ENCODE results near the gene KLRC3.
"Not testable (repeated sequence)": the region's sequence is repeated elsewhere in the genome, so short reads cannot be mapped to it uniquely, and the experiment has no call there.

The KLRC3 gene

DNA sequence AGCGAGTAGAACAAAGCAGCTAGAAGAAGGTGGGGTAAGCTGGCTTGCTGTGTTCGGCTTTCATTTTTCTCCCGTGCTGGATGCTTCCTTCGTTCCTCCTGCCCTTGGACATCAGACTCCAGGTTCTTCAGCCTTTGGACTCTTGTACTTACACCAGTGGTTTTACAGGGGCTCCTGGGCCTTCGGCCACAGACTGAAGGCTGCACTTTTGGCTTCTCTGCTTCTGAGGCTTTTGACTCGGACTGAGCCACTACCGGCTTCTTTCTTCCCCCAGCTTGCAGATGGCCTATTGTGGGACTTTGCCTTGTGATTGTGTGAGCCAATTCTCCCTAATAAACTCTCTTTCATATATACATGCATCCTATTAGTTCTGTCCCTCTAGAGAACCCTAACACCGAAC, 5.5 kb upstream of the KLRC3 start:
- H3K9me3 ChIP-seq; in situ Hi-C loops (cut with MboI; ENCODE audit: low sequenced_read_pairs); H3K36me3 ChIP-seq (replicated peaks); DNase-seq (ENCODE audit: low spot score in 2 of 2); H3K4me1 ChIP-seq; H3K4me3 ChIP-seq; H3K27me3 ChIP-seq (ENCODE audit: low read depth): not testable (repeated sequence)

DNA sequence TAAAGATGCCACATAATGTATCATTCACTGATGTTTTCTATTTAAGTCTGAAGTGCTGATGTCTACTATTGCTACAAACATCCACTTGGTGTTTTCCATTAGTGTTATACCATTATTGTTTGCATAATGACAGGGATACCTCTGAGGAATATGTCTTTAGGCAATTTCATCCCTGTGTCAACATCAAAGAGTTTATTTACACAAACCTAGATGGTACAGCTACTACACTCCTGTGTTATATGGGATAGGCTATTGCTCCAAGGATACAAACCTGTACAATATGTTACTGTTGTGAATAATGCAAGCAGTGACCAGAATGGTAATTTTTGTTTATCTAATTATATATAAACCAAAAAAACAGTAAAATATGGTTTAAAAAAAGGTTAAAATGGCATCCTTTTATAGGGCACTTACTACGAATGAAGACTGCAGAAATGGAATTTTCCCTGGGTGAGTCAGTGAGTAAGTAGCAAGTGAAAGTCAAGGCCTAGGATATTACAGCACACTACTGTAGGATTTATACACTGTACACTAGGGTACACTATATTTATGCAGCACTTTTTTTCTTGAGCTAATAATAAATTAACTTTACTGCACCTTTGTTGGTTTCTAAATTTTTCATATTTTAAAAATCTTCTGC, 4.0 kb upstream of the KLRC3 start:
- in situ Hi-C loops (cut with MboI; ENCODE audit: low sequenced_read_pairs); H3K9me3 ChIP-seq; H3K27me3 ChIP-seq (ENCODE audit: low read depth); DNase-seq (ENCODE audit: low spot score in 2 of 2); H3K4me1 ChIP-seq; H3K36me3 ChIP-seq (replicated peaks); H3K4me3 ChIP-seq: not testable (repeated sequence)

DNA sequence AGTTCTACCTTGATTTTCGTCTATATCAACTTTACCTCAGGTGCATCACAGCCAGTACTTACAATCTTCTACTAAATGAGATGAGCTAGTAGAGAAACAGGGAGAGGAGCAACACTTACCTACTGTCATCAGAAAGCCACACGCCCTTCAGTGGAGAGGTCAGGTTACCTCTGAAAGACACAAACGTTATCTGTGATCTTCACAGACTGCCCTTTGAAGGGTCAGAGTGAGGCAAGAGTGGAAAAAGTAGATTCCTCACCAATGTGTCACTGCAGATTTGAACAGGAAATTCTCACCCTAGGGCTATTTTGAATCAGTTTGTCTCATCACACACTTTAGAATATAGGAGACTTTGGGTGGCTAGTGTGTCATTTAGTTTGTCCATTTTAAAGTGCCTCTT, 1.8 kb upstream of the KLRC3 start:
- H3K4me3 ChIP-seq; H3K4me1 ChIP-seq; H3K27me3 ChIP-seq (ENCODE audit: low read depth); DNase-seq (ENCODE audit: low spot score in 2 of 2); H3K9me3 ChIP-seq; in situ Hi-C loops (cut with MboI; ENCODE audit: low sequenced_read_pairs); H3K36me3 ChIP-seq (replicated peaks): not testable (repeated sequence)

DNA sequence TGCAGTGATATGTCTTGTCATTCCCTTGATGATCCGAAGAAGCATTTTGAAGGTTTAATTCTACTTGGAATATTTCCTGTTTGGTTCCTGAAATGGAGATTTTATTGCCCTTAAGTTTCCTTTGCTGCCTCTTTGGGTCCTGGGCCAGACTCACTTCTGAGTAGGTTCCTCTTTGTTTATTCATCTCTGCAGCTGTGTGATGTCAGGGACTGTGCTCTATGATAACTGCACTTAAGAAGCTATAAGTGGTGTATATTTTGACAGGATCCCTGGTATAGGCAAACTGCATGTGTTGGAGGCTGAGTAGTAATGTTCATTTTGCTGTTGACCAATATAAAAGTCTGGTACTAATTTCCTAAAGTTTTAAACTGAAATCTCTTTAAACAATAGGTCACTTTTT, 11.0 kb downstream of the KLRC3 start, which contains the start of gene KLRC4:
Gene KLRC4 (minus strand): TSS at position 366 of the 400 bp plus-strand sequence. CDS start 182 bp downstream, at position 184.
- no peak for DNase-seq (ENCODE audit: low spot score in 2 of 2)
- H3K9me3 ChIP-seq = no peaks in the 10 kb centered on the region
- H3K27me3 ChIP-seq (ENCODE audit: low read depth) = no peaks in the 10 kb centered on the region
- in situ Hi-C loops (cut with MboI; ENCODE audit: low sequenced_read_pairs) = no loop called here
- no peak within 1 kb of the TSS for H3K4me3 ChIP-seq
- no peaks in the 10 kb centered on the region; the same call in 1 of the 2 replicates for H3K4me1 ChIP-seq
- no peaks in the 10 kb centered on the region for H3K36me3 ChIP-seq (replicated peaks)

DNA sequence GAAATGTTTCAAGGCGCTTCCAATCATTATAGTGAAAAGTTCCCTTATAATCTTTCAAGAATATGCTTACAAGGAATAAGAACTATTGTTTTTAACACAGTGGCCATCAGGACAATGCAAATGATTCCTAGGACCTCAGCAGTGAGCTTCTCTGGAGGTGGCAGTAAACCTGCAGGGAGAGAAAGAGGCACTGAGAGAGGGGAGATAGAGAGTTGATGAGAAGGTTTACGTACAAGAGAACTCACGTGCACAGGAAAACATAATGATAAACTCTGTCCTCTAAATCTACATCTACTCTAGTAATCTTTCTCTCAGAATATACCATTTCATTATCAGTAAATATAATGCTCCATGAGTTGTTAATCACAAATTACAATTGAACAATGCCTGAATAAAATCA, 11.6 kb downstream of the KLRC3 start:
- Histone ChIP-seq H3K4me1 (no peaks in the 10 kb centered on the region; the same call in 1 of the 2 replicates), H3K4me3 (no peak overlapping the region), H3K36me3 (replicated peaks) (no peaks in the 10 kb centered on the region), H3K9me3 (no peaks in the 10 kb centered on the region), H3K27me3 (ENCODE audit: low read depth) (no peaks in the 10 kb centered on the region)
- DNase-seq (ENCODE audit: low spot score in 2 of 2) = no peak
- in situ Hi-C loops (cut with MboI; ENCODE audit: low sequenced_read_pairs) = no loop called here

DNA sequence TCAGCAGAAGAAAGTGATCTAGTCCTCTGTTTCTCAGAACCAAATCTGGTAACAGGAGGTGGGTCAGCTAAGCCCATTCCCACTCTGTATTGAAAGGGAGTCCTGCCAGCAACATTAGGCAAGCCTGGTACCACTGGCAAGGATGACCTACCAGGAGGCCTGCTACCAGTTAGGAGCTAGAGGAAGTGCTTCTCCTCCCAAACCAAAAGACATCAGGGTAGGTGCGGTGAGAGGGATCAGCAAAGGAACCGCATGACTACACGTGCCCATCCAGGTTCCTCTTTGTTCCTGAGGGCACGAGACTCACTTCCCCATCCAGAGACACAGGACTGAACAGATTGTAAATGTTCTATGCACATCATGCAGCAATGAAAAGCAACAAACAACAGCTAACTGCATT, 13.7 kb downstream of the KLRC3 start:
- Histone ChIP-seq H3K4me3 (no peak overlapping the region), H3K4me1 (no peaks in the 10 kb centered on the region; the same call in 1 of the 2 replicates), H3K27me3 (ENCODE audit: low read depth) (no peaks in the 10 kb centered on the region), H3K9me3 (no peaks in the 10 kb centered on the region), H3K36me3 (replicated peaks) (no peaks in the 10 kb centered on the region)
- no peak for DNase-seq (ENCODE audit: low spot score in 2 of 2)
- in situ Hi-C loops (cut with MboI; ENCODE audit: low sequenced_read_pairs) = no loop called here

DNA sequence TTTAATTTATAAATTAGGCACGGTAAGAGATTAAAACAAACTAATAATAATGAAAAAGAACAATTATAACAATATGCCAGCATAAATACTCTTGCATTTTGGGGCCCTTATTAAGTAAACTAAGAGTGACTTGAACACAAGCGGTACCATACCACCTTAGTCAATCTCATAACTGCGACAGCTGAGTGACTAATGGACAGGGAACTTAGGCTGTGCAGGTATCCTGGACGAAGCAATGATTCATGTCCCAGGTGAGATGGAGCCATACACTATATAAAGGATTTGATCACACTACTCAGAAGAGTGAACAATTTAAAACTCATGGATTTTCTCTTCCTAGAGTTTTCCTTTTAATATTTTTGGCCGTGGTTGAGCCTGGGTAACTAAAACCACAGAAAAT, 15.1 kb downstream of the KLRC3 start:
- H3K4me1 ChIP-seq = no peaks in the 10 kb centered on the region
- no peaks in the 10 kb centered on the region for H3K36me3 ChIP-seq (replicated peaks)
- in situ Hi-C loops (cut with MboI; ENCODE audit: low sequenced_read_pairs) = no loop called here

DNA sequence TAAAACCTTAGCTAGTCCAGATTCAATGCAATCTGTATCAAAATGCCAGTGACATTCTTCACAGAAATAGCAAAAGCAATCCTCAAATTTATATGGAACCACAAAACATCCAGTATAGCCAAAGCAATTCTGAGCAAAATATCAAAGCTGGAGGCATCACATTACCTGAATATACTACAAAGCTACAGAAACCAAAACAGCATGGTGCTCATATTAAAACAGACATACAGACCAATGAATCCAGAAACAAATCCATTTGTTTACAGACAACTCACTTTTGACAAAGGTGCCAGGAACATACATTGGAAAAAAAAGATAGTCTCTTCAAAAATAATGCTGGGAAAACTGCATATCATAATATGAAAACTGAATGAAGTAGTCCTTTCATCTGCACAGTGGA, 15.6 kb downstream of the KLRC3 start:
- no peaks in the 10 kb centered on the region for H3K27me3 ChIP-seq (ENCODE audit: low read depth)
- H3K4me3 ChIP-seq = no peak overlapping the region
- no peak for DNase-seq (ENCODE audit: low spot score in 2 of 2)
- H3K9me3 ChIP-seq = no peaks in the 10 kb centered on the region
- H3K4me1 ChIP-seq = no peaks in the 10 kb centered on the region
- in situ Hi-C loops (cut with MboI; ENCODE audit: low sequenced_read_pairs) = no loop called here
- no peaks in the 10 kb centered on the region for H3K36me3 ChIP-seq (replicated peaks)

More for the DNA sequence above, 15.1 kb downstream of the KLRC3 start:
- no peak for DNase-seq (ENCODE audit: low spot score in 2 of 2)
- Histone ChIP-seq H3K9me3 (no peaks in the 10 kb centered on the region), H3K4me3 (no peak overlapping the region), H3K27me3 (ENCODE audit: low read depth) (no peaks in the 10 kb centered on the region)

DNA sequence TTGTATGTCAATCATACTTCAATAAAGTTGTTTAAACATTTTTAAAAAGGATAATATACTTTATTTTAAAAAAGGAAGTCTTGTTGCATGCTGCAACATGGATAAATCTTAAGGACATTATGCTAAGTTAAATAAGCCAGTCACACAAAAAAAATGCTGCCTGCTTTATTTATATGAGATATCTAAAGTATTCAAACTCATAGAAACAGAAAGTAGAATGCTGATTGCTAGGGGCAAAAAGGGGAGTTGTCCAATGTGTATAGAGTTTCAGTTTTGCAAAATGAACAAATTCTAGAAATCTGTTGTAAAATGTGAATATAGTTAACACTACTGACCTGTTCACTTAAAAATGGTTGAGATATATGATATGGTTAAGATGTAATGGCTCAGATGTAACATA, 19.6 kb downstream of the KLRC3 start:
- H3K36me3 ChIP-seq (replicated peaks) = no peaks in the 10 kb centered on the region

DNA sequence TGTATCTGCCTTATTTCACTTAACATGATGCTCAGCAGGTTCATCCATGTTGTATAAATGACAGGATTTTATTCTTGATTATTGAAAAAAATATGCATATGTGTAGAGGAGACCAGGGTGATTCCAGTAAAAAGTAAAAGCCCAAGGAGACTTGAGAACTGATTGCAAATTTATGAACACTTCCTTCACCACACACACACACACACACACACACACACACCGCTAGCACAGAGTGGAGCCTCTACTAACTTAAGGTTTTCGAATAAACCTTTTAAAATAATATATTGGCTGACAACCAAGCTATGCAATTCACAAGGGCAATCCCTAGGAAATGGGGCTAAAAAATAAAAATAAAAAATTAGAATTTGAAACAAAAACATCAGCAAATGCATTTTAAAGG, 22.2 kb downstream of the KLRC3 start:
- H3K4me1 ChIP-seq = no peaks in the 10 kb centered on the region; the same call in 1 of the 2 replicates
- no peaks in the 10 kb centered on the region for H3K36me3 ChIP-seq (replicated peaks)
- in situ Hi-C loops (cut with MboI; ENCODE audit: low sequenced_read_pairs) = no loop called here

More for the DNA sequence above, 19.6 kb downstream of the KLRC3 start:
- Histone ChIP-seq H3K4me3 (no peak overlapping the region), H3K9me3 (no peaks in the 10 kb centered on the region), H3K4me1 (no peaks in the 10 kb centered on the region), H3K27me3 (ENCODE audit: low read depth) (no peaks in the 10 kb centered on the region)
- DNase-seq (ENCODE audit: low spot score in 2 of 2) = no peak
- in situ Hi-C loops (cut with MboI; ENCODE audit: low sequenced_read_pairs) = no loop called here

DNA sequence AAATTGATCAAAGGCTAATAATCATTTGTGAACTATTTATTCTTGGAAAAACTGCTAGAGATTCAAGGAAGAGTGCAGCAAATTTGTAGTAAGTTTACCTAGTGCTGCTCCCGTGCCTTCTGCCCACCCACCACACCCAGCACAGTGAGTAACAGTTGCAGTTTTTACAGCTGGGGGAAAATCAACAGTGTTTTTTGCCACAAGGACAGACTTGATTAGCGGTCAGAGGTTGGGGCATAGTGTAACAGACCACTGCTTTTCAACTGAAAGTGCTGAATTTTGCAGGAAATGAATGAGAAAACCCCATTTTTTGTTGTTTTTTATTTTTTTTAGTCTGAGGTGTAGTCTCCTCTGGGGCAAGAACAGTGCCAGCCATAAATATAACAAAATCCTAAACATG, 23.1 kb downstream of the KLRC3 start:
- no peak for DNase-seq (ENCODE audit: low spot score in 2 of 2)
- Histone ChIP-seq H3K9me3 (no peaks in the 10 kb centered on the region), H3K36me3 (replicated peaks) (no peaks in the 10 kb centered on the region), H3K4me3 (no peak overlapping the region), H3K27me3 (ENCODE audit: low read depth) (no peaks in the 10 kb centered on the region), H3K4me1 (no peaks in the 10 kb centered on the region; the same call in 1 of the 2 replicates)
- in situ Hi-C loops (cut with MboI; ENCODE audit: low sequenced_read_pairs) = no loop called here

More for the DNA sequence above, 22.2 kb downstream of the KLRC3 start:
- Histone ChIP-seq H3K9me3 (no peaks in the 10 kb centered on the region), H3K27me3 (ENCODE audit: low read depth) (no peaks in the 10 kb centered on the region), H3K4me3 (no peak overlapping the region)
- DNase-seq (ENCODE audit: low spot score in 2 of 2) = no peak

DNA sequence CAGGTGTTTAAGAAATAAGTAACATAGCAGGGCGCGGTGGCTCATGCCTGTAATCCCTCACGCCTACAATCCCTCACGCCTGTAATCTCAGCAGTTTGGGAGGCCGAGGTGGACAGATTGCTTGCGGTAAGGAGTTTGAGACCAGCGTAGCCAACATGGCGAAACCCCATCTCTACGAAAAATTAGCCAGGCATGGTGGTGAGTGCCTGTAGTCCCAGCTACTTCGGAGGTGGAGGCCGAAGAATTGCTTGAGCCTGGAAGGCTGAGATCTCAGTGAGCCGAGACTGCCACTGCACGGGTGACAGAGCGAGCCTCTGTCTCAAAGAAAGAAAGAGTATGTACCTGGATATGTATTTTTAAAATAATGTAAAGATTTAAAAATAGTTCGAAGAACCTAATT, 24.2 kb downstream of the KLRC3 start:
- H3K27me3 ChIP-seq (ENCODE audit: low read depth); H3K36me3 ChIP-seq (replicated peaks); DNase-seq (ENCODE audit: low spot score in 2 of 2); H3K9me3 ChIP-seq; in situ Hi-C loops (cut with MboI; ENCODE audit: low sequenced_read_pairs); H3K4me3 ChIP-seq; H3K4me1 ChIP-seq: not testable (repeated sequence)

DNA sequence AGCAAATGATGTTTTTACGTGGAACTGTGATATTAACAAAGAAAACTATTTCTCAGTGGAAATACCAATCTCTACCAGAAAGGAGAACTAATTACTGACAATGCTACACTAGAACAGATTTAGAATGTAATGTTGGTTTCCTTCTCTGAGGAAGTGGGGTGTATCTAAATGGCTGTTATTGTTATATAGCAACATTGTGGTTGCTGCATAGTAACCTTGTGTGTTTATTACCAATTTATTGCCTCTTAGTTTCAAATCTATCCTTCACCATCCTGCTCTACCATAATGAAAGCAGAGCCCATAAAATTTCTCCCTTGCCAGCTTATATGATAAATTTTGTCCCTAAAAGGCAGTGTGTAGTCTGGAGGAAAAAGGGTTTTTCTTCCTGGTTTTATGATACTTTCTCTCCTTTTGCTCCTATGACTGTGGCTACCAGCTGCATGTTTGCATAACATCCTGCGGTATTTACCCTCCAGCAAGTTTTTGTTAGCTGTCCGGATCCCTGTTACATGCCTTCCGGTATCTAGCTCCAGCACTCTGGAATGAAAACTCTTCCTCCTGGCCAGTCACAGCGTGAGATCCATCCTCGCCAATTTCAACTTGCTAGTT, 24.9 kb downstream of the KLRC3 start:
- Histone ChIP-seq H3K36me3 (replicated peaks) (no peaks in the 10 kb centered on the region), H3K9me3 (no peaks in the 10 kb centered on the region), H3K4me3 (no peak overlapping the region), H3K4me1 (no peaks in the 10 kb centered on the region; the same call in 1 of the 2 replicates), H3K27me3 (ENCODE audit: low read depth) (no peaks in the 10 kb centered on the region)
- in situ Hi-C loops (cut with MboI; ENCODE audit: low sequenced_read_pairs) = no loop called here
- DNase-seq (ENCODE audit: low spot score in 2 of 2) = peak; percentile 13 to 28

DNA sequence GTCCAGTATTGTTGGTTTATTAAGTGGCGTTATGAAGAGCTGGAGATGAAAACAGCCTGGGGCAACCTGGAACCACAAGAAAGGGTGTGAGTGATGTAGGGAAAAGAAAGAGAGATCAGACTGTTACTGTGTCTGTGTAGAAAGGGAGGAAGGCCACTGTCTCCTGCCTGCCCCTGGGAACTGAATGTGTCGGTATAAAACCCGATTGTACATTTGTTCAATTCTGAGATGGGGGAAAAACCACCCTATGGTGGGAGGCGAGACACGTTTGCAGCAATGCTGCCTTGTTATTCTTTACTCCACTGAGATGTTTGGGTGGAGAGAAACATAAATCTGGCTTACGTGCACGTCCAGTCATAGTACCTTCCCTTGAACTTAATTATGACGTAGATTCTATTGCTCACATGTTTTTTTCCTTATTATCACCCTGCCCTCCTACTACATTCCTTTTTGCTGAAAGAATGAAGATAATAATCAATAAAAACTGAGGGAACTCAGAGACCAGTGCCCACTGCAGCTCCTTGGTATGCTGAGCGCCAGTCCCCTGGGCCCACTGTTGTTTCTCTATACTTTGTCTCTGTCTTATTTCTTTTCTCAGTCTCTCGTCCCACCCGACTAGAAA, 25.8 kb downstream of the KLRC3 start:
- H3K4me1 ChIP-seq; H3K27me3 ChIP-seq (ENCODE audit: low read depth); H3K9me3 ChIP-seq; DNase-seq (ENCODE audit: low spot score in 2 of 2); H3K4me3 ChIP-seq; in situ Hi-C loops (cut with MboI; ENCODE audit: low sequenced_read_pairs); H3K36me3 ChIP-seq (replicated peaks): not testable (repeated sequence)
